Nephron (organoid): ENCODE results near the gene TUSC2.

Experiments used
- H3K27ac Mint-ChIP-seq, 3 experiments: 2 replicates each; pipeline ENCODE4 v1.8.0; 2020; ENCODE audit warnings: mixed read lengths in 3 of 3, mild to moderate bottlenecking in 2 of 3, moderate library complexity in 1 of 3
- H3K27me3 Mint-ChIP-seq: 2 replicates; pipeline ENCODE4 v1.8.0; 2021; ENCODE audit warnings: low read depth, mild to moderate bottlenecking, moderate library complexity, mixed read lengths
- H3K36me3 Mint-ChIP-seq: 2 replicates; pipeline ENCODE4 v1.8.0; 2020; ENCODE audit warnings: low read depth, mixed read lengths
- H3K4me1 Mint-ChIP-seq: 2 replicates; pipeline ENCODE4 v1.8.0; 2020; ENCODE audit warnings: mixed read lengths
- H3K4me3 Mint-ChIP-seq, 3 experiments: 2 replicates each; pipeline ENCODE4 v1.8.0; 2020; ENCODE audit warnings: mild to moderate bottlenecking in 3 of 3, mixed read lengths in 3 of 3, moderate library complexity in 2 of 3
- H3K9me3 Mint-ChIP-seq: 2 replicates; pipeline ENCODE4 v1.8.0; 2020; ENCODE audit warnings: mixed read lengths
- CTCF ChIP-seq, 3 experiments: fragments of 200-600 bp; sonication (generic); IDR thresholded peaks; one replicate each; pipeline ENCODE4 v1.5.0; 2021; ENCODE audit warnings: antibody characterized with exemption in 3 of 3; ENCODE audit not compliant: unreplicated experiment in 3 of 3

TUSC2 gene

GRCh38 chr3:50356553-50356952 is 28.5 kb upstream of the TUSC2 start:
- TF ChIP-seq CTCF (IDR thresholded peaks at IDR 0.05; ENCODE audit: unreplicated experiment in 3 of 3) = no peak
- no peaks in the 10 kb centered on the region for H3K9me3 Mint-ChIP-seq
- H3K4me3 Mint-ChIP-seq = peak overlapping the region; percentile 99
- H3K36me3 Mint-ChIP-seq = peaks cover 18% of the 10 kb centered on the region
- no peaks in the 10 kb centered on the region for H3K27me3 Mint-ChIP-seq
- H3K27ac Mint-ChIP-seq = no peak overlapping the region
- peaks cover 30% of the 10 kb centered on the region for H3K4me1 Mint-ChIP-seq

- peak in 1 of 3 experiments; percentile 16 for TF ChIP-seq CTCF (IDR thresholded peaks at IDR 0.05; ENCODE audit: unreplicated experiment in 3 of 3)
- Mint-ChIP-seq H3K27ac (no peak overlapping the region), H3K9me3 (no peaks in the 10 kb centered on the region), H3K27me3 (no peaks in the 10 kb centered on the region), H3K36me3 (peaks cover 18% of the 10 kb centered on the region), H3K4me1 (peaks cover 35% of the 10 kb centered on the region), H3K4me3 (peak overlapping the region; percentile 99)
Measured at GRCh38 chr3:50355829-50356552, 28.0 kb upstream of the TUSC2 start.

- Mint-ChIP-seq H3K4me3 (peak overlapping the region in 2 of 3 experiments; percentile 15 to 38), H3K9me3 (no peaks in the 10 kb centered on the region), H3K36me3 (peaks cover 18% of the 10 kb centered on the region), H3K27ac (no peak overlapping the region), H3K27me3 (no peaks in the 10 kb centered on the region), H3K4me1 (peaks cover 47% of the 10 kb centered on the region)
- TF ChIP-seq CTCF (IDR thresholded peaks at IDR 0.05; ENCODE audit: unreplicated experiment in 3 of 3) = no peak
Measured at GRCh38 chr3:50354850-50355249, 26.8 kb upstream of the TUSC2 start.

GRCh38 chr3:50354186-50354764 is 26.3 kb upstream of the TUSC2 start:
- no peaks in the 10 kb centered on the region for H3K9me3 Mint-ChIP-seq
- peaks cover 18% of the 10 kb centered on the region for H3K36me3 Mint-ChIP-seq
- H3K4me3 Mint-ChIP-seq = peak overlapping the region; percentile 2 to 24 (median 18)
- TF ChIP-seq CTCF (IDR thresholded peaks at IDR 0.05; ENCODE audit: unreplicated experiment in 3 of 3) = no peak
- peaks cover 43% of the 10 kb centered on the region for H3K4me1 Mint-ChIP-seq
- no peaks in the 10 kb centered on the region for H3K27me3 Mint-ChIP-seq
- no peak overlapping the region for H3K27ac Mint-ChIP-seq

GRCh38 chr3:50353245-50354004 is 25.4 kb upstream of the TUSC2 start:
- Mint-ChIP-seq H3K27me3 (no peaks in the 10 kb centered on the region), H3K36me3 (peaks cover 18% of the 10 kb centered on the region), H3K27ac (no peak overlapping the region), H3K4me3 (peak overlapping the region; percentile 27 to 71 (median 61)), H3K4me1 (peaks cover 41% of the 10 kb centered on the region), H3K9me3 (no peaks in the 10 kb centered on the region)
- TF ChIP-seq CTCF (IDR thresholded peaks at IDR 0.05; ENCODE audit: unreplicated experiment in 3 of 3) = no peak
